Stimulated activated CD4-positive, alpha-beta T cell treated with anti-CD3 and anti-CD28 coated beads, TNF-alpha, amount 100 ng/mL, for 24 hours (primary cell): ENCODE data around the gene PLCB1.
"Not testable (repeated sequence)": the region's sequence is repeated elsewhere in the genome, so short reads cannot be mapped to it uniquely, and the experiment has no call there.

ENCODE experiments used
- DNase-seq, 3 experiments: peaks; one replicate each; pipeline ENCODE4 v3.0.0-alpha.2; 2020; ENCODE audit warnings: low read depth in 3 of 3

PLCB1 gene

DNA sequence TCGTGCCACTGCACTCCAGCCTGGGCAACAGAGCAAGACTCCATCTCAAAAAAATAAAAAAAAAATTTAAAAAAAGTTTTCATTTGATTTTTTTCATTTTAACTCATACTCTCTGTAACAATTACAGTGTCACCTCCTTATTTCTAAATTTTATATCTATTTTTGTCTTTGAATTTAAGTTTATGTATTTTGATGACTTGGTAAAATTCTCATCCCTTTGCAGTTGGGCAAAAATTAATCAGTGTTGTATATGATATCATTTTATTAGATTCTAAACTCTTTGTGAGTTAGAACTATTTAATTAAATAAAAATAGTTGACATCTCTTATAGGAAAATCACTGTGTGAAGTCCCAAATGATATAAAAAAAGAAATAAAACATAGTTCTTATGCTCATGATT lies 270.7 kb downstream of the PLCB1 start:
- DNase-seq: no peak

DNA sequence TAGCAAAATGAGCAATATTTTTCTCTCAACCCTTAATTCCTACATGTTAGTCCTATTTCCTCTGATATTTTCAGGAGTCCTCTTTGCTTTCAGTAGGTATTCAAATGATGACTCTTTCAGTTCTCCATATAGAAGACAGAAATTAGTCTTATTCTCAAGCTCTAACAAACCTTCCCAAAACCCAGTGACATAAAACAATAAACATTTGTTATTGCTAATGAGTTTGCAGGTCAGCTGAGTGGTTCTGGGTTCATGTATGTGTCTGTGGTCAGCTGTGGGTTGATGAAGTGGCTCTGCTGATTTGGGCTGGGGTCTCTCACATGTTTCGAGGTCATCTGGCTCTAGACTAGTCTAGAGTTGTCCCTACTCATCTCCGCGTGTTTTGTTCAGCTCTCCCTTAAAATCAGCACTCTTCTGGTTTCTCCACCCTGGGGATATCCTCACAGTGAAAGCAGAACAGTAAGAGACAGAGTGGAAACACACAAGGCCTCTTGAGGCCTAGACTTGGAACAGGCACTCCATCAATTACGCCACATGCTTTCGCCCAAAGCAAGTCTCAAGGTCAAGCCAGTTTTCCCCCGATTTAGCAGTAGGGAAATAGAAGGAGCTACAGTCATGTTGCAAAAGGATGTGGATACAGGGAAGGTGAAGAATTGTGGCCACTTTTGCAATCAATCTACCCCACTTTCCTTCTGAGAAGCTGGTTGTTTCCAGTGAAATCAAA lies 273.0 kb downstream of the PLCB1 start:
- no peak for DNase-seq

DNA sequence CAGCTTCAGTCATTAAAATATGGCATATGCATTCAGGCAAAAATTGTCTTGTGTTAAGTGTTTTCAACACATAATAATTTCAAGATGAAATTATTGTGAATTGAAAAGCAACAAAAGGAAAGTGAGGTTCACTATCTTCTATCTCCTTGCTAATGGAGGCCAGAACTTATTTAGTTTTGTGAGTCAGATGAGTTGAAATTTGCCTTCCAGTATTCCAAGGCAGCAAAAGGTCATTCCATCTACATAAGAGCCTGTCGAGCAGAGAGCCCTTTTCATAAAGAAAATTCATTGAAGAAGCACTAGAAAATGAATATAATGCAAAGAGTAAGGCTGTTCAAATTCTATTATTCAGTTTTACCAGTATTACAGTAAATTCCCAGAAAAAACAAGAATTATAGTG lies 274.3 kb downstream of the PLCB1 start:
- DNase-seq: no peak

DNA sequence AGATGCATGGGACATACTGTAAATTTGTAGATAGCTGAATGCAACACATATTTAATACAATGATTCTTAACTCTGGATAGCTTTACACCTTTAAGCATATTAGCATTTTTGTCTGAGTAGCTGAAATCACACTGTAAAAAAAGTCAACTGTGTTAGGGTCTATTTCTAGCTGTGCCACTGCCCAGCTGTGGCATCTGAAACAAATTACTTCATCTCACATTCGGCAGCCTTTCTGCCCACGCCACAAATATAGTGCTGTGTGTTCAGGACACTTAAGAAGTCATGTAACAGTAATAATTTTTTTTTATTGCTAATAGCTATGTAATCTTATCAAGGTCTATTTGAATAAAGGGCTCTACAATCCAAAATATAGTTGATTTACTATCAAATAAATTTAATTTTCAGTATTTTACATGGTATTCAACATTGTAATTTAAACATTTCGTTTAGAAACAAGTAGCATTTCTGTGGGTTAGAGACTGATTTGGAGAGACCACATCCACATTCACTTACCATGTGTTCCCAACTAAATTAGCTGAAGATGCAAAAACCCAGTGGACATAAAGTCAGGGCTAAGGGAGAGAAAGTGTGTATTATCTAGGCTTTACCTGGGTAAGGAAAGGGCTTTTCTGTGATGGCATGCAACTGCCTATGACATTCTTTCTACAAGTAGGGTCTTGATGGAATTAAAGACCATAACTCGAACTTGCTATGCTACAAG lies 276.7 kb downstream of the PLCB1 start:
- DNase-seq: no peak

DNA sequence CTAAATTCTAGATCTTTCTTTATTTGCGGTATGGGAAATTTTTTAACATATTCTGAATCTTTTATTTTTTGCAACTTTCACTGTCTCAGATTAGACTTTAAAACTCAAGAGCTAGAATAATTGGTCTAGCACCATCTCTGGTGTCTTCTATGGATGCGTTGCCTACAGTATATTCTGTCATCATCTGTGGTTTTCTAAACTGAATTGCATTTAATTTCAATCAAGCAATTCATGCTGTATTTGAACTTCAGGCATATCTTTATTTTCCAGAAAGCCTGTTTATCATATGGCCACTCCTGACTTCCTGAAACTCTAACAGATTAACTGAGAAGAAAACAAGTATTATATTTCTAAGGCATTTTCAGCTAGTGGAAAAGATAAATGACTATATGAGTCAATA lies 281.6 kb downstream of the PLCB1 start:
- no peak for DNase-seq

DNA sequence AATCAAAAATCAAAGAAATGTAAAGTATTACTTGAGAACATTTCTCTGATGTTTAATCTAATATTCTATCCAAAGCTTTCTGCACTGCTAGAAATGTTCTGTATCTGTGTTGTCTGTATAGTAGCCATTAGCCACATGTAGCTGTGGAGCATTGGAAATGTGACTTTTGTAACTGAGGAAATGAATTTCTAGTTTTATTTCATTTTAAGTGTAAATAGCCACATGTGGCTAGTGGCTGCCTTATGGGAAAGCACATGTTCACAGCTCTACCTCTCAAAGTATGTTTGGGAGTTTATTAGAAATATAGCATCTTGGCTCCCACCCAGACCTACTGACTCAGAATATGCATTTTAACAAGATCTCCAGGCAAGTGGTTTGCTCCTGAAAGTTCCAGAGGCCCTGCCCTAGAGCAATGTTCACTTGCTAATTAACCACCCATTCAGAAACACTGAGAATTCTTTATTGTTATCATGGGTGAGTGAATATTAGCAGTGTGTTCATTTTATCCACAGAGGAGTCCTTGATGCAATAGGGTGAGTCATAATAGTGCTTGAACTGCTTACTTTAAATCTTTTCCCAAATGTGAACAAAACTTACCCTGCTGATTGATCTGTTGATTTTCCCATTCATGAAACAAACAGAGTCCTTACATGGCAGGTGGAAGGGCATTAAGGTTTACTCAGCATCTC lies 282.7 kb downstream of the PLCB1 start:
- DNase-seq: no peak

DNA sequence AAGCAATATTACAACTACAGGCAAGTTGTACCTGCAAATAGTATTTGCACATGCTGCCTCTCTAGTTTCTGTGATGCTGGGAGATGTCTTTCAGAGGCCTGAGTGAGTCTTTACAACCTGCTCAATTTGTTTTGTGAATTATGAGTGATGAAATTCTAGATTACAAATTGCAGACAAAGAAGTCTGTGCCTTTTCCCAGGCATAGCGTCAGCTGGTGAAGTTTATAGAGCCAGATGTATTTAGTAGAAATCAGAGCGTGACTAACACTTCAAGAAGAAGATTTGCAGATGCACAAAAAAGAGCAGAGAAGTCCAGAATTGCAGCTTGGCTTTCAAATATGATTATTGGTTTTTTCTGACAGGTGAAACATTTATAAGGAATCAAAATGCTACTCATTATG lies 289.9 kb downstream of the PLCB1 start:
- no peak for DNase-seq

DNA sequence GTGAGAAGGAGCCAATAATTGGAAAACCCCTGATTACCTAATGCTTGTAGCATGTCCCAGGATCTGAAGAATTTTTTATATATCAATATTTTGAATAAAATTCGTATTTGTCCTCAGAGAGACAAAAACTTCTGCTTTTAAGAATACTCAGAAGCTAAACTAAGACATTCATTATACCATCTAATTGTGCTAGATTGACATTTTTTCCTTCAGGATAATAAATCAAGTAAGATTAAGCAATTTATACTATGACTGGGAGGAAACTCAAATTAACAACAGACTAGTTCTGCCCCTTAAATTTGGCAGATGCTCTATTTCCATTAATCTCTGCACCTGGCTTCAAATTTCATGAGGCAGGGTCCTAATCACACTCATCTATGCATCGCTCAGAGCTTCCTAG lies 291.4 kb downstream of the PLCB1 start:
- DNase-seq: no peak

DNA sequence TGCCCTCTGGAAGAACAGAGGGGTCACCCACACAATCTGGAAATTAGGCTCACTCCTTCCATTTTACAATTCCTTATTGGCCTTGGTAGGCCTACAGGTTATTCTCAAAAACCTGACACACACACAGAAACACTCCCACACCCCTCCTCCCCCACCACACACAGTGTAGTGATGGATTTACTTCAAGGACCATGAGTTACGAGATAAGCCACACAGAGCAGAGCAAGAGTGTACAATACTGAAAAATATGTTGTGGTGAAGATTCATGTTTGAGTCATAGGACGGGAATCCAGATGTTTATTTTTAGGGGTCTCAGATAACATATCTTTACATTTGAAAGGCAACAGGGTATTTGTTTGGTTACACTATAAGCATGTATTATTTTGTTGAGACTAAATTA lies 291.9 kb downstream of the PLCB1 start:
- no peak for DNase-seq

DNA sequence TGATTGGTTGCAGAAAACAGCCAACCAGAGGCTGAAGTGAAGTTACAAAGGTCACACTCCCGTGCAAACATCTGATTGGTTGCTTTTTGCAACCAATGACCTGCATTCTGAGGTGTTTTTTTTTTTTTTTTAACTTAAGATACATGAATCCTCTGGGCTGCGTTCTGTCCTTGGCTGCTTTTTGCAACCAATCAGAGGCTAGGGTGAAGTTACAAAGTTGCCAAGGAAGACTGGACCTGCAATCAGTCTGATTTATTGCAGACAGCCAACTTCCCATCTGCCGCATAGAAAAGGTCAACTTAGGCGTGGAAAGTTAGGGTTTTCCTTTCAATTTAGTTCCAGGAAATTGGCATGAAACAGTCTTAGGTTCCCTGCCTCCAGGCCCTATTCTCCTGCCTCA lies 292.9 kb downstream of the PLCB1 start:
- no peak for DNase-seq

DNA sequence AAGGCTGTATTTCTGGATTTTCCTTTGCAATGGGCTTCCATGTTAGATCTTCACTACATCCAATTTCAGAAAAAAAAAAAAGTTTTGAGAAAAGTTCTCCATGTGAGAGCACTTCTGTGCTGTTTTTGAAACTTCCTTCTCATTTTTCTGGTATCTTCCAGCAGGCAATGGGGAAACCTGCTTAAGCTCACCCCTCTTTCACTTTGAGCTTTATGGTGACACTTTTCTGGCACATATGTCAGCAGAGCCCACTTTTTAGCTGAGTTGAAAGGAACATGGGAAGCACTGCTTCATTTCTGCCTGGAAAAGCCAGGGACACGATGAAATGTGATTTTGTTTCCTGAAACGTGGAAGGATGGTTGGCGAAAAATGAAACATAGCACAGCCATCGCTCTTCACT lies 293.7 kb downstream of the PLCB1 start:
- no peak for DNase-seq

DNA sequence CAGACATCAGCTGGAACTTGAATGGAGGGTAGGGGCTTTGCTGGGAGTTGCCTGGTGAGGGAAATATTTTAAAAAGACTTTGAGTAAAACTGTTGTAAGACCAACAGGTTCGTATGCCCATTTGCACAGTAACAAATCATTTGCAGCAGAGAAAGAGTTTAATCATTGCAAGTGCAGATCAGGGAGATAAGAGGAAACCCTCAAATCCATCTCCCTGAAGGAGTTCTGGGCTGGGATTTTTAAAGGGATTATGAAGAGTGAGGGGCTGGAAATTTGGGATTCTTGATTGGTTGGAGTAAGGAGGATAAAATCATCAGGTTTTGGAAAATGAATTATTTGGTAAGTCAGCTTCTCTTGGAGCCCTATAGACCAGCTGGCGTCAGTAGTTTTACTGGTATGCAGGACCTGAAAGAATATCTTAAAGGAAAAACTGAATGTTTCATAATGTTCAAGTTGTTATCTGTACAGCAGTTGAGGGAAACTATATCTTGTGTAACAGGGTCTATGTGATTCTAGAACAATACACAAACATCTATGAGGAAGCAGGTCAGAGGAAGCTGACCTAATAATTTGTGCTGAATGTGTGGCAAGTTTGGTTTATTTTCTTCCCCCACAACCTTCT lies 295.5 kb downstream of the PLCB1 start:
- DNase-seq: no peak

DNA sequence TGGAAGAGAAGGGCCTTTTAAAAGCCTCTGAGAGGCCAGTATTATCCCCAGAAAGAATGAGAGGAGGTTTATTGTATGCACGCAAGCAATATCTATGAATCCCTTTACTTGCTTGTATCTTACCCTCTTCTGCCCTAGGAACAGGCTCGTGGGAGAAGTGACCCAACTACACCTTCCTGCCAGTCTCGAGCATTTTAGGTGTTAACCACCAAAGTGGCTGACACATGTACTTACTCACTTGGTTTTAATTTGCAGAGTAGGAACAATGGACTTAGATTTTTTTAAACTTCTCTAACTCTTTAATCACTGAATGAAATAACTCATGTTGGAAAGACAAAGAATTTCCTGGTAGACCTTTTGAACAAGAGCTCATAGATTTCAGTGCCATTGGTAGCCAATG lies 296.9 kb downstream of the PLCB1 start:
- DNase-seq: no peak

DNA sequence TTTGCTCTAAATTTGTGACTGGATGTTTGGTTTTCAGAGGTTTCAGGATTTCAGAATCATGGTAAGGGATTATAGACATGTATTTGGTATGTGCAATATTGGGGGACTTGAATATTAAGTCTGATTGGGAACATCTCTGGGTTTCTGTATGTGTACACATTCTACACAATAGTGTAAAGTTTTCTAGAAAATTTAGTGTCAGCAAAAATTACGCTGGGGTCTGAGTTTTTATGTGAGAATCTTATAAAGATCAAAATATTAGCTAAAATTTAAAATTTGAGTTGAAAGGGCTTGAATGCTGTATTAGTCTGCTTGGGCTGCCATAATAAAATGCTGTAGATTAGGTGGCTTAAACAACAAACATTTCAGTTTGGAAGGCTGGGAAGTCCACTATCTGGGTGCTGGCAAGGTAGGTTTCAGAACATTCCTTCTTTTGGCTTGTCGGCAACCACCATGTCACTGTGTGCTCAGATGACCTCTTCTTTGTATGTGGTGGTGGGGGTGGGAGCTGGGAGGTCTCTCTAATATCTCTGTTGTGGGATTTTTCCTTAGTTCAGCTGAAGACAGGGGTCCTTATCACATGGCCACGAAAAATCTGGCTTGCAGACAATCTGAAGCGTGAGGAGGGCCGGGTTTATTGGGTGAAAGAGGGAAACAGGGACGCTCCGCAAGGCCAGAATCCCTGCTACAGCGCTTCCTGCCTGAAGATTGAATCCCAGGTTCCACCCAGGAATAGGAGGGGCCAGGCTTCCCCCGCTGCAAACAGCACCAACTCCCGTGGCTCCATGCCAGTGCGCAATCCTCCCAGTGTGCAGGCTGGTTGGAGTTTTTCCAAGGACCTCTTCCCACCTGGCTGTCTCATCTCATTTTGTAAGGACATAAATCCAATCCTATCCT lies 299.7 kb downstream of the PLCB1 start:
- no peak for DNase-seq

DNA sequence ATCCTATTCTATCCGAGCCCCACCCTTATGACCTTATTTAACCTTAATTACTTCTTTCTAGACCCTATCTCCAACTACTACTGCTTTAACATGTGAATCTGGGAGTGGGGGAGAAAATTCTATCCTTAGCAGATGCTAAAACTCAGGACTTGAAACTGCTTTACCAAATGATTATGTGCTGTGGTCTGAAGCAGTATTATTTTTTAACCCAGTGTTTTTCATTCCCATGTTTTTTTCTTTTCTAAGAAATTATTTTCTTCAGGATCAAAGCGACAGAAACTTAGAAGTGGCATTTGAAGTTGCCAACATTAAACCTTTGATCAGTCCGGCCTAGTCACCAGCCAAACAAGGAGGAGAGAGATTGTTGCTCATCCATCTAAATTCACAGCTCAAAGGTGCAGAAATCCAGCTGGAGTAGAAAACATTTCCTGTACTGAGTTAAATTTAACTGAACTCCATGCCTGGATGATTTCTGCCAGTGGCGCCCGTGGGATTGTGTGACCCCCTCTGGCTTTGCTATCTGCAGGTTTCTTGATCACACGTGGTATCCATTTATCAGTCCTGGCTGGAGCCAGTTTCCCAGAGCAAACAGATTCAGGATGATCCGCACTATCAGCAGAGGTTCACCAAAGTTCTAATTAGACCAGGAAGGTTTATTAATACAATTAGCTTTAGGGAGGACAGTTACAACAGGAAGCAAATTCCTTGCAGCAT lies 300.5 kb downstream of the PLCB1 start:
- DNase-seq: no peak

DNA sequence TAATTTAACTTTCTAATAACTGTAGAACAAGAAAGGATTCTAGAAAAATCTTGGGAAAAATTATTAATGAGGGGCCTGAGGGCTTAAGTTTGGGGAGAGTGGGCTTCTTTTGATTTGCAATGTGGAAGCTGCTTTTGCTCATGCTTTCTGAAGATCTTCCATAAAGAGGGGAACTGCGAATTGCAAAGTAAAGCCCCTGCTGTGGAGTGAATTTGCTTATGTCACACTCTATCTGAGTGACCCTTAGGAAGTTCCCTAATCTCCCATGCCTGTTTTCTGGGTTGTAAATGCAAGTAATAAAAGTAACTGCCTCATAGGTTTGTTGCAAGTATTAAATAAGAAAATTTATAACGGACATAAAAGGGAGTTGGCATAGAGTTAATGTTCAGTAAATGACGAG lies 301.2 kb downstream of the PLCB1 start:
- no peak for DNase-seq

DNA sequence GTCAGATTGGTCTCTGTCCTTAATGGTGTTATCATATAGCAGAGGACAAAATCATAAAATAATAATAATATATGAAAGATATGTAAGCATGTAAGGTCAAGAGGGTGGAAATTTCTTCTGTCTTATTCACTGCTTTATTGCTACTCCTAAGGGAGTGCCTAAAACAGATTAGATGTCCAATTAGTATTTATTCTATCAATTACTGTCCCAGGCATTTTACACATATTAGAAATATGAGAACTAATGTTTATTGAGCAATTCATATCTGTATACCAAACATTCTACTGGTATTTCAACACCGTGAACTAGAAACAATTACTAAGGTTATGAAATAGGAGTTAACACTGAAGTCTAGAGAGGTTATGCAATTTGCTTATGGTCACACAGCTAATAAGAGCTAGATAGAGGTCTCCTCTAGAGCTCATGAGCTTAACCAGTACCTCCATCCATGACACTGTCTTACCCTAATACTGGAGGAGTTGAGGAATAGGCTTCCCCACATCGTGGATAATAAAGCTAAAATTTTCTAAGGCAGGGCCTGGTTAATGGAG lies 302.3 kb downstream of the PLCB1 start:
- no peak for DNase-seq

DNA sequence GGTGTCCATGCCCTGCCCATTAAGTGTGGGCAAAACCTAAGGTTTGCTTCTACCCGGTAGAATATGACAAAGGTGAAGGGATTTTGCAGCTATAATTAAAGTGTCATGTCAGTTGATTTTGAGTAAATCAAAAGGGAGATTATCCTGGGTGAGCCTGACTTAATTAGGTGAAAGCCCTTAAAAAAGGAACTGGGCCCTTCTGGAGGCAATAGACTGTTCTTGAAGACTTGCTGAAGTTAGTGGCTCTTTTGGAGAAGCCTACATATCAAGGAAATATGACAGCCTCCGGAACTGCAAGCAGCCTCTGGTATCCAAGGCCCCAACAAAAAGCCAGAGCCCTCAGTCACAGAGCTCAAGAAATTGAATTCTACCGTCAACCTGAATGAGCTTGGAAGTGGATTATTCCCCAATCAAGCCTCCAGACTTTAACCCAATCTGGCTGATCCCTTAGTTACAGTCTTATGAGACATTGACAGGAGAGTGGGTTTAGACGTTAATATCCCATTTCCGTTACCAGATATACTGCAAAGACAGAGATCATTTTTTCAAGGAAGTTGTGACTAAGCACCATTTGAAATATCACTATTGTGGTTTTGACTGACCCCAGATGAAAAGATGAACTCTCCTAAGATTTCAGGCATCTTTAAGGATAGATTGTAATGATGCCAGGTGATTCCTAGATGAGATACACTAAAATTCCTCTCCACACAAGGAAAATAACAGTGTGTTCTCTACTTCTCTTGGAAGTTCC lies 303.4 kb downstream of the PLCB1 start:
- no peak for DNase-seq

DNA sequence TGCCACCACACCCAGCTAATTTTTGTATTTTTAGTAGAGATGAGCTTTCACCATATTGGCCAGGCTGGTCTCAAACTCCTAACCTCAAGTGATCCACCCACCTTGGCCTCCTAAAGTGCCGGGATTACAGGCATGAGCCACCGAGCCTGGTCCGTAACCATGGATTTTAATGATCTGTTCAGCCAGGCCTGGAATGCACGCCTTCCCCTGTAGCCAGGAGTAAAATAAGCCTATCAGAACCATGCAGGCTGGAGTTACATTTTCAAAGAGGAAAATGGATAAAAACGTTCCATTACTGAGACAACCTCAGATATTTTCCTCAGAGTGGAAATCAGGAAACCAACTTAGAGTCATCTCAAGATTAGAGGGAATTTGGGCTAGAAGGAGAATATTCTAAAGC lies 304.9 kb downstream of the PLCB1 start:
- not testable (repeated sequence) for DNase-seq

DNA sequence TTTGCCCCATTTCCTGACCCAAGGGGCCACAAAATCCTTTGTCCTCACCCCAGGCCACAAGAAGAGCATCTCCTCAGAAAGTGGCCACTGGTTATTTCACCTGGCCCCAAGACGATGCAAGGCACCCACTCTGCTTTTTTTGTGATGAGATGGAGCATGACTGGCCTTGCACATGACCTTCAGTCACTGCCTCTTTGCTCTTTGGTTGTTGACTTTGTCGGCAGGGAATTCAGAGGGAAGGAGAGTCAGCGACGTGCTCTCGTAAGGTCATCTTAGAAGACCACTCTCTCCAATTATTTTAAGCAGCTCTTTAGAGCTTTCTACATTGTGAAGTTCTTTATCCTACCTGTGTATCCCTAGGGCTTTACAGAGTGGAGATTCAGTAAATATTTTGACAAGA lies 306.7 kb downstream of the PLCB1 start:
- no peak for DNase-seq
